Transverse colon (tissue), 4 donors: ENCODE measurements around the gene PTHLH. TPM values are rescaled to one million over a fixed set of nuclear protein-coding genes. Genes with fewer than 3 reads are reported as not detected.

Experiments
- DNase-seq: peaks from one replicate; pipeline ENCODE4 v3.0.0-alpha.2; 2019
- H3K27ac ChIP-seq, 4 donors: fragments of 200-600 bp; sonication (generic); 2 replicates each; pipeline ENCODE4 v1.5.1; 2016 to 2018; ENCODE audit warnings: inconsistent platforms in 4 of 4
- H3K27me3 ChIP-seq: fragments of 200-600 bp; sonication (generic); 2 replicates; pipeline ENCODE4 v1.5.1; 2017; ENCODE audit warnings: inconsistent platforms
- H3K36me3 ChIP-seq, 4 donors: fragments of 200-600 bp; sonication (generic); 2 replicates each; pipeline ENCODE4 v1.5.1; 2017 to 2019; ENCODE audit warnings: inconsistent platforms in 4 of 4
- H3K4me1 ChIP-seq, 4 donors: fragments of 200-600 bp; sonication (generic); 2 replicates each; pipeline ENCODE4 v1.5.1; 2017 to 2020; ENCODE audit warnings: inconsistent platforms in 4 of 4
- H3K4me3 ChIP-seq, 4 donors: fragments of 200-600 bp; sonication (generic); 1 replicate in 1 of 4; 2 replicates in 3 of 4; pipeline versions ENCODE4 v1.5.1 to v1.6.1; 2017 to 2019; ENCODE audit warnings: inconsistent platforms in 4 of 4
- H3K9me3 ChIP-seq, 2 donors: fragments of 200-600 bp; sonication (generic); 2 replicates each; pipeline ENCODE4 v1.5.1; 2017 to 2019; ENCODE audit warnings: inconsistent platforms in 2 of 2
- EP300 ChIP-seq: sonication (generic); formaldehyde crosslinking; IDR thresholded peaks from one replicate; pipeline ENCODE4 v1.6.1; 2017; ENCODE audit warnings: antibody characterized with exemption, low read depth
- POLR2A ChIP-seq: fragments of 450-650 bp; IDR thresholded peaks from one replicate; pipeline ENCODE4 v1.6.1; 2016; ENCODE audit warnings: antibody characterized with exemption, mild to moderate bottlenecking, moderate library complexity
- POLR2AphosphoS5 ChIP-seq, 3 donors: sonication (generic); formaldehyde crosslinking; IDR thresholded peaks; one replicate each; pipeline ENCODE4 v1.6.1; 2016; ENCODE audit warnings: antibody characterized with exemption in 3 of 3
- WGBS, 2 donors: methylation state at CpG; one replicate each; pipeline ENCODE4 v1.1.5; 2018; ENCODE audit warnings: low coverage in 1 of 2; 5-methylcytosine and 5-hydroxymethylcytosine counted together
- in situ Hi-C, 4 donors: fragments of 200-750 bp; cut with MboI; loops; one replicate each; pipeline versions ENCODE4 v1.15.0 to v1.15.1; 2017; ENCODE audit warnings: low sequenced_read_pairs in 3 of 4, low pct_ligation_motif_present in 1 of 4, low pct_unique_long_range_greater_than_20kb in 1 of 4
- intact Hi-C: fragments of 100-400 bp; cut with DNase I; formaldehyde crosslinking; loops from one replicate; pipeline ENCODE4 v1.15.1; 2023; ENCODE audit warnings: low total_unique reads
- total RNA-seq, 4 donors: library from RNA; depleted of rRNA; stranded (reverse); fragments of >200 nt; gene quantifications; one replicate each; pipeline ENCODE4 v1.1.0, GENCODE V29; 2016
- TF ChIP-seq, protein P1 (sequence below), 5 experiments: fragments of 200-600 bp in 3 of 5; fragments of 450-650 bp in 2 of 5; sonication (generic) in 3 of 5; IDR thresholded peaks; 1 replicate in 2 of 5; 2 replicates in 3 of 5; pipeline ENCODE4 v1.5.1; 2016 to 2017; ENCODE audit warnings: antibody characterized with exemption in 5 of 5, inconsistent platforms in 3 of 5, mild to moderate bottlenecking in 2 of 5, moderate library complexity in 1 of 5

Gene PTHLH
- total RNA-seq, 4 donors from 2014 or later, result 0.68 to 0.79 TPM; not detected in 2

DNA sequence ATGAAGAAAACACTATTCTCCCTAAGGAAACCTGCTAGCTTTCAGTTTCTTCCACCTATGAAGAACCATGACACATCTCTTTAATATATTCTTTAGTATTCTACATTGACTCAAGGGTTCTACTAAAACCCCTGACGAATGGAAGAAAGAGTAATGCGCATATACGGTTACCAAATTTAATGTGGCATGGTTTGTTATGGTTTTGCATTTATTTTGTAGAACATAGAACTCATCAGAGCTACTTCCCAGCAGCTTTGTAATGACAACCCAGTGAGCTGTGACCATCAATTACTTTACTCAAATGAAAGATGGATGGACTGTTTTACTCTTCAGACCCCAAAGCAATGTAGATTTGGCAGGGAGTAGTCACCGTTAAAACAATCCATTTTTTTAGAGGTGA, 19.2 kb downstream of the PTHLH start:
- no peak overlapping the region for H3K4me3 ChIP-seq
- H3K36me3 ChIP-seq, result no peaks in the 10 kb centered on the region
- H3K9me3 ChIP-seq, result no peaks in the 10 kb centered on the region
- no peaks in the 10 kb centered on the region for H3K4me1 ChIP-seq
- in situ Hi-C loops, result no loop called here
- intact Hi-C loops, result no loop called here
- WGBS, 2 donors, result 83 to 95% methylated on average over 4 of the region's 4 CpGs
- no peak overlapping the region for H3K27ac ChIP-seq
- no peak for DNase-seq
- H3K27me3 ChIP-seq, result peaks cover 19% of the 10 kb centered on the region
- TF ChIP-seq POLR2AphosphoS5 (IDR thresholded peaks at IDR 0.05), result no peak
- no peak for TF ChIP-seq POLR2A
- TF ChIP-seq, protein P1, sequence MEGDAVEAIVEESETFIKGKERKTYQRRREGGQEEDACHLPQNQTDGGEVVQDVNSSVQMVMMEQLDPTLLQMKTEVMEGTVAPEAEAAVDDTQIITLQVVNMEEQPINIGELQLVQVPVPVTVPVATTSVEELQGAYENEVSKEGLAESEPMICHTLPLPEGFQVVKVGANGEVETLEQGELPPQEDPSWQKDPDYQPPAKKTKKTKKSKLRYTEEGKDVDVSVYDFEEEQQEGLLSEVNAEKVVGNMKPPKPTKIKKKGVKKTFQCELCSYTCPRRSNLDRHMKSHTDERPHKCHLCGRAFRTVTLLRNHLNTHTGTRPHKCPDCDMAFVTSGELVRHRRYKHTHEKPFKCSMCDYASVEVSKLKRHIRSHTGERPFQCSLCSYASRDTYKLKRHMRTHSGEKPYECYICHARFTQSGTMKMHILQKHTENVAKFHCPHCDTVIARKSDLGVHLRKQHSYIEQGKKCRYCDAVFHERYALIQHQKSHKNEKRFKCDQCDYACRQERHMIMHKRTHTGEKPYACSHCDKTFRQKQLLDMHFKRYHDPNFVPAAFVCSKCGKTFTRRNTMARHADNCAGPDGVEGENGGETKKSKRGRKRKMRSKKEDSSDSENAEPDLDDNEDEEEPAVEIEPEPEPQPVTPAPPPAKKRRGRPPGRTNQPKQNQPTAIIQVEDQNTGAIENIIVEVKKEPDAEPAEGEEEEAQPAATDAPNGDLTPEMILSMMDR (IDR thresholded peaks at IDR 0.05), result no peak
- no peak for TF ChIP-seq EP300

GRCh38 chr12:27952510-27952909, 20.0 kb downstream of the PTHLH start:
- Histone ChIP-seq H3K27ac (no peak overlapping the region), H3K36me3 (no peaks in the 10 kb centered on the region), H3K27me3 (peaks cover 19% of the 10 kb centered on the region), H3K4me3 (no peak overlapping the region), H3K4me1 (no peaks in the 10 kb centered on the region), H3K9me3 (no peaks in the 10 kb centered on the region)
- WGBS, 2 donors, result 39 to 68% methylated on average over 4 to 5 of the region's 5 CpGs
- DNase-seq, result no peak
- TF ChIP-seq EP300 (no peak), POLR2AphosphoS5 (IDR thresholded peaks at IDR 0.05) (no peak), POLR2A (no peak)
- TF ChIP-seq, protein P1 (IDR thresholded peaks at IDR 0.05), result no peak
- in situ Hi-C loops, result no loop called here
- intact Hi-C loops, result loop anchor here (1.0 kb wide), 1 partner anchor 20 kb away; no protein-coding TSS in a partner anchor

DNA sequence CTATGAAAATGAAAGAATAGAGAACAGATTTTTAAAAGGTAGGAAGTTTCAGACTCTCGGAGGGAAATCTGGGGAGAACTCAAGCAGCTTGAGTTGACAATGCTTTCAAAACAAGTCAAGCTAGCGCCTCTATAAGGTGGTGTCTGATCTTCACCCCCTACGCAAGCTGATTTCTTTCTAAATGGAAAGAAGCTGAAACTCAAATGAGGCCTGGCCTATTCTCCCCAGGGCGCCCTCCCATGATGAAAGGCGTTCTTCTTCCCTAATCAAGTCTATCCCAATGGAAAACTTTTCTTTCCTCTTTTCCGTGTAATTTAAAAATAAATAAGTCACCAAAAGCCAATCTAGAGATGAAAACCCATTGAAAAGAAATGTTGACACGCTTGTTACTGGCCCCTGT, 20.6 kb downstream of the PTHLH start:
- H3K27me3 ChIP-seq, result peaks cover 19% of the 10 kb centered on the region
- TF ChIP-seq POLR2A (no peak), EP300 (no peak)
- TF ChIP-seq, protein P1 (IDR thresholded peaks at IDR 0.05), result no peak
- H3K4me1 ChIP-seq, result no peaks in the 10 kb centered on the region
- 84 to 89% methylated on average over 7 of the region's 7 CpGs for WGBS, 2 donors
- H3K9me3 ChIP-seq, result no peaks in the 10 kb centered on the region
- no peak for DNase-seq
- no peak overlapping the region for H3K4me3 ChIP-seq
- in situ Hi-C loops, result no loop called here
- intact Hi-C loops, result loop anchor here (1.0 kb wide), 1 partner anchor 20 kb away; no protein-coding TSS in a partner anchor
- no peak overlapping the region for H3K27ac ChIP-seq
- H3K36me3 ChIP-seq, result no peaks in the 10 kb centered on the region

- Histone ChIP-seq H3K4me3 (no peak overlapping the region), H3K4me1 (no peaks in the 10 kb centered on the region), H3K27me3 (no peaks in the 10 kb centered on the region), H3K9me3 (no peaks in the 10 kb centered on the region), H3K36me3 (no peaks in the 10 kb centered on the region), H3K27ac (no peak overlapping the region)
- intact Hi-C loops (no loop called here), in situ Hi-C loops (loop anchor here in 3 of 4 donors (10.0 to 25.0 kb wide), 3 partner anchors 209 to 222 kb away; no protein-coding TSS in a partner anchor)
- no peak for DNase-seq
- TF ChIP-seq EP300, result no peak
- TF ChIP-seq, protein P1 (IDR thresholded peaks at IDR 0.05), result no peak
- no peak for TF ChIP-seq POLR2A
- no peak for TF ChIP-seq POLR2AphosphoS5 (IDR thresholded peaks at IDR 0.05)
- 80 to 91% methylated on average over 1 of the region's 1 CpG for whole genome bisulfite sequencing, 2 donors
Observed at GRCh38 chr12:27946421-27946820, 26.1 kb downstream of the PTHLH start.
